ENCODE data around the gene BCOR.

GRCh38 chrX:40072246-40072645 is 25.5 kb downstream of the BCOR start:
- no peak for TF ChIP-seq PAX5 (IDR thresholded peaks at IDR 0.05; ENCODE audit: insufficient read depth, low read length, severe bottlenecking)
- TF ChIP-seq POLR2AphosphoS5 (IDR thresholded peaks at IDR 0.05; ENCODE audit: low read depth, low read length): no peak
- TF ChIP-seq POLR2A (IDR thresholded peaks at IDR 0.05; ENCODE audit: low read depth, low read length): no peak
- no peak for TF ChIP-seq TAF1 (IDR thresholded peaks at IDR 0.05; ENCODE audit: low read depth, low read length)
- TF ChIP-seq SPI1 (IDR thresholded peaks at IDR 0.05; ENCODE audit: low read depth, low read length): no peak
- TF ChIP-seq POU2F2 (IDR thresholded peaks at IDR 0.05; ENCODE audit: low read depth, low read length): no peak

Measured in GM12891 (cell line).